ENCODE data around the gene PLCB1.

Gene PLCB1

GRCh38 chr20:8228315-8228714, 96.2 kb downstream of the PLCB1 start:
- Histone ChIP-seq H3K79me2 (ENCODE audit: control insufficient read depth, insufficient read depth, low read length, poor library complexity) (no peaks in the 10 kb centered on the region), H3K79me1 (ENCODE audit: low read length) (no peaks in the 10 kb centered on the region), H4K8ac (ENCODE audit: low read depth, low read length) (no peak overlapping the region), H4K91ac (ENCODE audit: low read depth, low read length) (no peak overlapping the region), H3K18ac (ENCODE audit: low read length) (no peak overlapping the region), H3K27me3 (ENCODE audit: insufficient read depth, low read length) (no peaks in the 10 kb centered on the region), H2BK120ac (ENCODE audit: insufficient read depth, low read length, poor library complexity) (no peak overlapping the region), H3K9me3 (ENCODE audit: insufficient read depth, low read depth, low read length) (no peaks in the 10 kb centered on the region), H3K4me3 (ENCODE audit: low read depth, low read length) (no peak overlapping the region), H3K4me1 (ENCODE audit: control insufficient read depth in 1 of 2, insufficient read depth in 2 of 2, low read length in 2 of 2) (peaks cover 0 to 2% of the 10 kb centered on the region in 2 experiments), H2AFZ (ENCODE audit: insufficient read depth, low read length, poor library complexity) (no peak overlapping the region), H3K9ac (ENCODE audit: low read length) (no peak overlapping the region), H3K14ac (ENCODE audit: low read length) (no peak overlapping the region), H2BK5ac (ENCODE audit: low read depth, low read length, poor library complexity) (no peak overlapping the region), H4K12ac (ENCODE audit: low read depth, low read length) (no peak overlapping the region), H3K4ac (ENCODE audit: low read depth, low read length) (no peak overlapping the region), H2BK12ac (ENCODE audit: low read length) (no peak overlapping the region), H2AK5ac (ENCODE audit: low read length) (no peak overlapping the region), H3K4me2 (ENCODE audit: low read length) (no peak overlapping the region), H3K27ac (ENCODE audit: low read depth, low read length) (no peak overlapping the region), H3K23ac (ENCODE audit: low read length) (no peak overlapping the region), H3K36me3 (ENCODE audit: control insufficient read depth in 1 of 2, insufficient read depth in 2 of 2, low read length in 2 of 2) (no peaks in the 10 kb centered on the region)
- no CpG with 5 or more reads among the region's 3 CpGs for WGBS (ENCODE audit: extremely low coverage, insufficient coverage, insufficient read length)
- DNase-seq = no peak

GRCh38 chr20:8229090-8229489, 97.0 kb downstream of the PLCB1 start:
- Histone ChIP-seq H3K9ac (ENCODE audit: low read length) (no peak overlapping the region), H3K79me2 (ENCODE audit: control insufficient read depth, insufficient read depth, low read length, poor library complexity) (no peaks in the 10 kb centered on the region), H3K4ac (ENCODE audit: low read depth, low read length) (no peak overlapping the region), H2BK5ac (ENCODE audit: low read depth, low read length, poor library complexity) (no peak overlapping the region), H3K14ac (ENCODE audit: low read length) (no peak overlapping the region), H3K23ac (ENCODE audit: low read length) (no peak overlapping the region), H2AK5ac (ENCODE audit: low read length) (no peak overlapping the region), H4K12ac (ENCODE audit: low read depth, low read length) (no peak overlapping the region), H2AFZ (ENCODE audit: insufficient read depth, low read length, poor library complexity) (no peak overlapping the region), H3K4me2 (ENCODE audit: low read length) (no peak overlapping the region), H3K36me3 (ENCODE audit: control insufficient read depth in 1 of 2, insufficient read depth in 2 of 2, low read length in 2 of 2) (no peaks in the 10 kb centered on the region), H4K91ac (ENCODE audit: low read depth, low read length) (no peak overlapping the region), H3K4me1 (ENCODE audit: control insufficient read depth in 1 of 2, insufficient read depth in 2 of 2, low read length in 2 of 2) (peaks cover 0 to 2% of the 10 kb centered on the region in 2 experiments), H3K4me3 (ENCODE audit: low read depth, low read length) (no peak overlapping the region), H4K8ac (ENCODE audit: low read depth, low read length) (no peak overlapping the region), H3K18ac (ENCODE audit: low read length) (no peak overlapping the region), H3K27ac (ENCODE audit: low read depth, low read length) (no peak overlapping the region), H3K27me3 (ENCODE audit: insufficient read depth, low read length) (no peaks in the 10 kb centered on the region), H2BK12ac (ENCODE audit: low read length) (no peak overlapping the region), H3K9me3 (ENCODE audit: insufficient read depth, low read depth, low read length) (no peaks in the 10 kb centered on the region), H2BK120ac (ENCODE audit: insufficient read depth, low read length, poor library complexity) (no peak overlapping the region), H3K79me1 (ENCODE audit: low read length) (no peaks in the 10 kb centered on the region)
- DNase-seq = no peak
- no CpG with 5 or more reads among the region's 1 CpG for WGBS (ENCODE audit: extremely low coverage, insufficient coverage, insufficient read length)

GRCh38 chr20:8231038-8231437, 99.0 kb downstream of the PLCB1 start:
- no peak overlapping the region for H2BK5ac ChIP-seq (ENCODE audit: low read depth, low read length, poor library complexity)
- no peaks in the 10 kb centered on the region for H3K36me3 ChIP-seq (ENCODE audit: control insufficient read depth in 1 of 2, insufficient read depth in 2 of 2, low read length in 2 of 2)
- H3K9me3 ChIP-seq (ENCODE audit: insufficient read depth, low read depth, low read length) = no peaks in the 10 kb centered on the region
- H3K4me1 ChIP-seq (ENCODE audit: control insufficient read depth in 1 of 2, insufficient read depth in 2 of 2, low read length in 2 of 2) = peaks cover 0 to 2% of the 10 kb centered on the region in 2 experiments
- H3K4ac ChIP-seq (ENCODE audit: low read depth, low read length) = no peak overlapping the region
- no peak overlapping the region for H4K12ac ChIP-seq (ENCODE audit: low read depth, low read length)
- no peaks in the 10 kb centered on the region for H3K27me3 ChIP-seq (ENCODE audit: insufficient read depth, low read length)
- H2AK5ac ChIP-seq (ENCODE audit: low read length) = no peak overlapping the region
- no peak overlapping the region for H4K8ac ChIP-seq (ENCODE audit: low read depth, low read length)
- H3K27ac ChIP-seq (ENCODE audit: low read depth, low read length) = no peak overlapping the region
- no peak overlapping the region for H2BK120ac ChIP-seq (ENCODE audit: insufficient read depth, low read length, poor library complexity)
- no peak overlapping the region for H3K23ac ChIP-seq (ENCODE audit: low read length)
- H3K9ac ChIP-seq (ENCODE audit: low read length) = no peak overlapping the region
- no peak overlapping the region for H3K4me2 ChIP-seq (ENCODE audit: low read length)
- H3K4me3 ChIP-seq (ENCODE audit: low read depth, low read length) = no peak overlapping the region
- no peak overlapping the region for H3K18ac ChIP-seq (ENCODE audit: low read length)
- no peaks in the 10 kb centered on the region for H3K79me2 ChIP-seq (ENCODE audit: control insufficient read depth, insufficient read depth, low read length, poor library complexity)
- no peak overlapping the region for H3K14ac ChIP-seq (ENCODE audit: low read length)
- H2BK12ac ChIP-seq (ENCODE audit: low read length) = no peak overlapping the region
- H3K79me1 ChIP-seq (ENCODE audit: low read length) = no peaks in the 10 kb centered on the region
- H4K91ac ChIP-seq (ENCODE audit: low read depth, low read length) = no peak overlapping the region
- no peak for DNase-seq
- H2AFZ ChIP-seq (ENCODE audit: insufficient read depth, low read length, poor library complexity) = no peak overlapping the region

GRCh38 chr20:8232332-8232731, 100.3 kb downstream of the PLCB1 start:
- Histone ChIP-seq H3K14ac (ENCODE audit: low read length) (no peak overlapping the region), H3K4me2 (ENCODE audit: low read length) (no peak overlapping the region), H3K79me2 (ENCODE audit: control insufficient read depth, insufficient read depth, low read length, poor library complexity) (no peaks in the 10 kb centered on the region), H3K9ac (ENCODE audit: low read length) (no peak overlapping the region), H3K4ac (ENCODE audit: low read depth, low read length) (no peak overlapping the region), H2BK120ac (ENCODE audit: insufficient read depth, low read length, poor library complexity) (no peak overlapping the region), H3K36me3 (ENCODE audit: control insufficient read depth in 1 of 2, insufficient read depth in 2 of 2, low read length in 2 of 2) (no peaks in the 10 kb centered on the region), H2AK5ac (ENCODE audit: low read length) (no peak overlapping the region), H3K27ac (ENCODE audit: low read depth, low read length) (no peak overlapping the region), H3K23ac (ENCODE audit: low read length) (no peak overlapping the region), H4K91ac (ENCODE audit: low read depth, low read length) (no peak overlapping the region), H2BK12ac (ENCODE audit: low read length) (no peak overlapping the region), H3K18ac (ENCODE audit: low read length) (no peak overlapping the region), H3K27me3 (ENCODE audit: insufficient read depth, low read length) (no peaks in the 10 kb centered on the region), H3K4me1 (ENCODE audit: control insufficient read depth in 1 of 2, insufficient read depth in 2 of 2, low read length in 2 of 2) (peaks cover 0 to 2% of the 10 kb centered on the region in 2 experiments), H4K12ac (ENCODE audit: low read depth, low read length) (no peak overlapping the region), H3K4me3 (ENCODE audit: low read depth, low read length) (no peak overlapping the region), H2BK5ac (ENCODE audit: low read depth, low read length, poor library complexity) (no peak overlapping the region), H3K79me1 (ENCODE audit: low read length) (no peaks in the 10 kb centered on the region), H2AFZ (ENCODE audit: insufficient read depth, low read length, poor library complexity) (no peak overlapping the region), H4K8ac (ENCODE audit: low read depth, low read length) (no peak overlapping the region), H3K9me3 (ENCODE audit: insufficient read depth, low read depth, low read length) (no peaks in the 10 kb centered on the region)
- no CpG with 5 or more reads among the region's 3 CpGs for WGBS (ENCODE audit: extremely low coverage, insufficient coverage, insufficient read length)
- no peak for DNase-seq

Data from trophoblast cell (in vitro differentiated cells and primary cell).